ENCODE results near the gene SAMD4A. TPM values are rescaled to one million over a fixed set of nuclear protein-coding genes. Genes with fewer than 3 reads are reported as not detected.

The SAMD4A gene
- total RNA-seq, 2 donors from 2014 or later = 1.9 to 8.0 TPM

DNA sequence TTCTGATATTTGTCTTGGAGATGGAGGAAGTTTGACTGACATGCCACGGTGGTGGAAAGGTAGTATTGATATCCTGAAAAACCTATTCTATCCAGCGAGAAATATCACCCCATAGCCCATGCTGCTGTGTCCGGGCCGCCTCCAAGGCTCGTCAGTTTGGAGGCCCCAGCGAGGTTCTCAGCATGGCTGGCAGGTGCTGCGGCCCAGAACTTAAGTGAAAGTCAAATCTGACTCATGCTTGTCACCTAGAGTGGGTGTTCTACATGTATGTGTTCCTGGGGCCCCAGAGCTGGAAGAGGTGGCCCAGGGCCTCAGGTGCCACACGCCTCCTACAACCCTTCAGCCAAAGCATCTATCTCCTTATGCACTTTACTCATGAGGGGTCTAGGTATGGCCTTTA is 242.8 kb downstream of the SAMD4A start:
- TF ChIP-seq, protein P1, sequence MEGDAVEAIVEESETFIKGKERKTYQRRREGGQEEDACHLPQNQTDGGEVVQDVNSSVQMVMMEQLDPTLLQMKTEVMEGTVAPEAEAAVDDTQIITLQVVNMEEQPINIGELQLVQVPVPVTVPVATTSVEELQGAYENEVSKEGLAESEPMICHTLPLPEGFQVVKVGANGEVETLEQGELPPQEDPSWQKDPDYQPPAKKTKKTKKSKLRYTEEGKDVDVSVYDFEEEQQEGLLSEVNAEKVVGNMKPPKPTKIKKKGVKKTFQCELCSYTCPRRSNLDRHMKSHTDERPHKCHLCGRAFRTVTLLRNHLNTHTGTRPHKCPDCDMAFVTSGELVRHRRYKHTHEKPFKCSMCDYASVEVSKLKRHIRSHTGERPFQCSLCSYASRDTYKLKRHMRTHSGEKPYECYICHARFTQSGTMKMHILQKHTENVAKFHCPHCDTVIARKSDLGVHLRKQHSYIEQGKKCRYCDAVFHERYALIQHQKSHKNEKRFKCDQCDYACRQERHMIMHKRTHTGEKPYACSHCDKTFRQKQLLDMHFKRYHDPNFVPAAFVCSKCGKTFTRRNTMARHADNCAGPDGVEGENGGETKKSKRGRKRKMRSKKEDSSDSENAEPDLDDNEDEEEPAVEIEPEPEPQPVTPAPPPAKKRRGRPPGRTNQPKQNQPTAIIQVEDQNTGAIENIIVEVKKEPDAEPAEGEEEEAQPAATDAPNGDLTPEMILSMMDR (conservative IDR thresholded peaks at IDR 0.05) = no peak
- no peaks in the 10 kb centered on the region for H3K4me1 ChIP-seq (ENCODE audit: control insufficient read depth, insufficient read depth, low read length)
- Mint-ChIP-seq H3K36me3 (ENCODE audit: low read depth) (no peaks in the 10 kb centered on the region), H3K4me3 (no peak overlapping the region), H3K27me3 (ENCODE audit: insufficient read depth) (peaks cover 34% of the 10 kb centered on the region), H3K4me1 (peaks cover 18% of the 10 kb centered on the region), H3K9me3 (no peaks in the 10 kb centered on the region), H3K27ac (no peak overlapping the region)
- H3K27me3 ChIP-seq (ENCODE audit: control insufficient read depth, insufficient read depth, low read length, poor library complexity, severe bottlenecking) = peaks cover 21% of the 10 kb centered on the region
- no peaks in the 10 kb centered on the region for H3K36me3 ChIP-seq (ENCODE audit: control insufficient read depth, insufficient read depth, low read length)
- WGBS, 2 experiments (ENCODE audit: insufficient coverage in 1 of 2, insufficient read length in 1 of 2) = 89 to 94% methylated on average over 6 to 8 of the region's 8 CpGs
- H3K9me3 ChIP-seq (ENCODE audit: control insufficient read depth, low read length) = no peaks in the 10 kb centered on the region
- H3K4me3 ChIP-seq (ENCODE audit: low read length) = no peak overlapping the region
- H3K27ac ChIP-seq (ENCODE audit: low read depth, low read length) = no peak overlapping the region
- no peak overlapping the region for H3K9ac ChIP-seq (ENCODE audit: extremely low read depth, low read length, poor library complexity, severe bottlenecking)
- no peak for DNase-seq

DNA sequence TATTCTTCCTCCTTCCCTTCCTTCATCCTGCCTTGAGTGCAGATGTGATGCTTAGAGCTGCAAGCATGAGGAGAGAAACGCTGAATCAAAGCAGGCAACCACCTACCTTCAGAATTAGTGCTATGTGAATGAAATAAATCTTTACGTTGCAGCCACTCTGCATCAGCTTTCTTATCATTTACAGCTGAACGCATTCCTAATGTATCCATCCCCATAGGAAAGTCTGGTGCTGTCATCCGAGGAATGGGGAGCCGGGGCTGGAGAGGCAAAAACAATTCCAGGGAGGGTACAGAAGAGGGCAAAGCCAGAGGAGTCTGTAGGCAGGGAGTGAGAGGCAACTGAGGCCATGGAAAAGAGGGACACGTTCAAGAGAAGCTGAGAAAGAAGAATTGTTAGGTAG is 245.7 kb downstream of the SAMD4A start:
- no peak overlapping the region for H3K9ac ChIP-seq (ENCODE audit: extremely low read depth, low read length, poor library complexity, severe bottlenecking)
- TF ChIP-seq, protein P1 (conservative IDR thresholded peaks at IDR 0.05) = no peak
- DNase-seq = no peak
- Mint-ChIP-seq H3K4me1 (peaks cover 12% of the 10 kb centered on the region), H3K27ac (no peak overlapping the region), H3K9me3 (no peaks in the 10 kb centered on the region), H3K36me3 (ENCODE audit: low read depth) (no peaks in the 10 kb centered on the region), H3K27me3 (ENCODE audit: insufficient read depth) (peaks cover 14% of the 10 kb centered on the region), H3K4me3 (no peak overlapping the region)
- no peak overlapping the region for H3K4me3 ChIP-seq (ENCODE audit: low read length)
- H3K27me3 ChIP-seq (ENCODE audit: control insufficient read depth, insufficient read depth, low read length, poor library complexity, severe bottlenecking) = peaks cover 13% of the 10 kb centered on the region
- H3K4me1 ChIP-seq (ENCODE audit: control insufficient read depth, insufficient read depth, low read length) = no peaks in the 10 kb centered on the region
- 82 to 90% methylated on average over 1 to 6 of the region's 6 CpGs for WGBS, 2 experiments (ENCODE audit: insufficient coverage in 1 of 2, insufficient read length in 1 of 2)
- H3K27ac ChIP-seq (ENCODE audit: low read depth, low read length) = no peak overlapping the region
- no peaks in the 10 kb centered on the region for H3K9me3 ChIP-seq (ENCODE audit: control insufficient read depth, low read length)
- H3K36me3 ChIP-seq (ENCODE audit: control insufficient read depth, insufficient read depth, low read length) = no peaks in the 10 kb centered on the region

DNA sequence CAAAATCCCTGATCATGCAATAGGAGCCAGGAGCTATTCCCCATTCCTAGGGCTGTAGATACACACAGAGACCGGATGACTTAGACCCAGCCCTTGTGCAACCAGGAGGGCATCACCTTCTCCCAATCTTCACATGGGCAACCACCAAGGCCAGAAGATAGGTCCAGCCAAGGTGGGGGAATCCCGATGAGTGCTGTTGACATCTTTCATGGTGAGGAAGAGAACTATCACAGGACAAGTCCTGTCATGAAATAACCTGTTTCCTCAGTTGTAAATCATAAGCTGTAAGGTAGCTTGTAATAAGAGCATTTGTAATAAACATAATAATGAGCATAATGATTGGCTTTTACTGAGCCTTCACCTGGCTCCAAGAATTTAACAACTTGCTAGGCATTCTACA is 246.2 kb downstream of the SAMD4A start:
- Mint-ChIP-seq H3K4me3 (no peak overlapping the region), H3K27ac (no peak overlapping the region), H3K27me3 (ENCODE audit: insufficient read depth) (peaks cover 11% of the 10 kb centered on the region), H3K9me3 (no peaks in the 10 kb centered on the region), H3K36me3 (ENCODE audit: low read depth) (no peaks in the 10 kb centered on the region), H3K4me1 (peaks cover 12% of the 10 kb centered on the region)
- no peaks in the 10 kb centered on the region for H3K4me1 ChIP-seq (ENCODE audit: control insufficient read depth, insufficient read depth, low read length)
- no peak overlapping the region for H3K27ac ChIP-seq (ENCODE audit: low read depth, low read length)
- WGBS, 2 experiments (ENCODE audit: insufficient coverage in 1 of 2, insufficient read length in 1 of 2) = 83 to 95% methylated on average over 2 of the region's 2 CpGs
- DNase-seq = no peak
- peaks cover 13% of the 10 kb centered on the region for H3K27me3 ChIP-seq (ENCODE audit: control insufficient read depth, insufficient read depth, low read length, poor library complexity, severe bottlenecking)
- no peaks in the 10 kb centered on the region for H3K36me3 ChIP-seq (ENCODE audit: control insufficient read depth, insufficient read depth, low read length)
- TF ChIP-seq, protein P1 (conservative IDR thresholded peaks at IDR 0.05) = no peak
- no peaks in the 10 kb centered on the region for H3K9me3 ChIP-seq (ENCODE audit: control insufficient read depth, low read length)
- no peak overlapping the region for H3K4me3 ChIP-seq (ENCODE audit: low read length)
- no peak overlapping the region for H3K9ac ChIP-seq (ENCODE audit: extremely low read depth, low read length, poor library complexity, severe bottlenecking)
